DOHH2 (cell line): ENCODE data around the gene SEC61A1.

ENCODE experiments used
- H3F3A ChIP-seq: fragments of 200-600 bp; sonication (generic), shearing (Covaris generic); 2 replicates; pipeline ENCODE4 v1.6.0; 2016; ENCODE audit warnings: antibody characterized with exemption, mild to moderate bottlenecking; ENCODE audit not compliant: control insufficient read depth, insufficient read depth
- H3K27ac ChIP-seq: fragments of 200-600 bp; sonication (generic); 2 replicates; pipeline ENCODE4 v1.5.1; 2014; ENCODE audit warnings: low read depth, mild to moderate bottlenecking, low read length, moderate library complexity
- H3K27me3 ChIP-seq: fragments of 200-600 bp; sonication (generic); 2 replicates; pipeline ENCODE4 v1.6.1; 2014; ENCODE audit warnings: mild to moderate bottlenecking, low read length, mixed read lengths; ENCODE audit not compliant: control insufficient read depth
- H3K36me3 ChIP-seq: fragments of 200-600 bp; sonication (generic); 2 replicates; pipeline ENCODE4 v1.6.1; 2014; ENCODE audit warnings: mild to moderate bottlenecking, low read length, moderate library complexity, mixed read lengths; ENCODE audit not compliant: control insufficient read depth
- H3K4me1 ChIP-seq: fragments of 200-600 bp; sonication (generic); 2 replicates; pipeline ENCODE4 v1.6.1; 2014; ENCODE audit warnings: mild to moderate bottlenecking, low read length, mixed read lengths; ENCODE audit not compliant: control insufficient read depth
- H3K4me2 ChIP-seq: fragments of 200-600 bp; sonication (generic); 2 replicates; pipeline ENCODE4 v1.6.0; 2014; ENCODE audit warnings: mild to moderate bottlenecking, low read length, moderate library complexity
- H3K4me3 ChIP-seq: fragments of 200-600 bp; sonication (generic); 2 replicates; pipeline ENCODE4 v1.5.1; 2014; ENCODE audit warnings: mild to moderate bottlenecking, low read length, mixed read lengths
- H3K79me2 ChIP-seq: fragments of 200-600 bp; sonication (generic); 2 replicates; pipeline ENCODE4 v1.6.1; 2014; ENCODE audit warnings: mild to moderate bottlenecking, low read length, mixed read lengths; ENCODE audit not compliant: control insufficient read depth
- H3K9me2 ChIP-seq: fragments of 200-600 bp; sonication (generic); replicated peaks from 2 replicates; pipeline ENCODE4 v1.6.1; 2014; ENCODE audit warnings: mild to moderate bottlenecking, low read length, mixed read lengths; ENCODE audit not compliant: control insufficient read depth
- H3K9me3 ChIP-seq: fragments of 200-600 bp; sonication (generic); 2 replicates; pipeline ENCODE4 v1.6.1; 2014; ENCODE audit warnings: antibody characterized with exemption, low read length, mixed read lengths; ENCODE audit not compliant: control insufficient read depth, insufficient read depth
- H4K20me1 ChIP-seq: fragments of 200-600 bp; sonication (generic); 2 replicates; pipeline ENCODE4 v1.6.0; 2014; ENCODE audit warnings: low read depth, mild to moderate bottlenecking, antibody characterized with exemption, low read length, moderate library complexity; ENCODE audit not compliant: control insufficient read depth, insufficient read depth
- CTCF ChIP-seq: fragments of 200-600 bp; sonication (generic); IDR thresholded peaks from one replicate; pipeline ENCODE4 v1.5.1; 2014; ENCODE audit warnings: antibody characterized with exemption, mild to moderate bottlenecking, low read depth, low read length; ENCODE audit not compliant: poor library complexity, severe bottlenecking
- EZH2phosphoT487 ChIP-seq: fragments of 200-600 bp; sonication (generic); IDR thresholded peaks from 2 replicates; pipeline ENCODE4 v1.6.1; 2017; ENCODE audit warnings: borderline replicate concordance, mild to moderate bottlenecking, antibody characterized with exemption, low read length, moderate library complexity, mixed read lengths

SEC61A1 gene

DNA sequence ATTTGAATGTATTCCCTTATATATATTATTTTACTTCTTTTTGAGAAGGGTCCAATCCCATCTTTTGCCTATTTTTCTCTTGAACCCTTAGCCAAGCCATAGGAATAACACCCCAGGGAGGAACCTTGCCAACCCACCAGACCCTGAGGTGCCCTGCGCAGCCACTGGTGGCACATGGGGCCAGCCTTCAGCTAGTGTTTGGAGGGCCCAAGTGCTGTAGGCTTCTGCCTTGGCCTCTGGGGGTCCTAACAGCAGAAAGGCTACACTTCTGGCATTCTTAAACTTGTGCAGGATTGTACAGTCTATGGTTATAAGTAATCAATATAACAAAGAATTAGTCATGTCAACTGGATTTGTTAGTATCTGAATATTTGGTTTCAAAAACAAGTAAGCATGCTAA, 36.9 kb downstream of the SEC61A1 start:
- Histone ChIP-seq H3K4me3 (no peak overlapping the region), H3K4me1 (0 out of 2 replicates have a peak, but pooled peaks cover 3% of the 10 kb centered on the region), H3K9me3 (no peaks in the 10 kb centered on the region), H3K4me2 (no peak overlapping the region), H3K27me3 (no peaks in the 10 kb centered on the region), H4K20me1 (no peaks in the 10 kb centered on the region; the same call in 1 of the 2 replicates), H3K9me2 (no peaks in the 10 kb centered on the region), H3K36me3 (peaks cover 75% of the 10 kb centered on the region), H3K27ac (no peak overlapping the region), H3F3A (0 out of 2 replicates have a peak, but pooled peaks cover 3% of the 10 kb centered on the region), H3K79me2 (peaks cover 45% of the 10 kb centered on the region)
- no peak for TF ChIP-seq EZH2phosphoT487
- no peak for TF ChIP-seq CTCF

- H3F3A ChIP-seq: 0 out of 2 replicates have a peak, but pooled peaks cover 3% of the 10 kb centered on the region
- no peaks in the 10 kb centered on the region for H3K27me3 ChIP-seq
- no peak overlapping the region for H3K4me2 ChIP-seq
- TF ChIP-seq EZH2phosphoT487: no peak
- TF ChIP-seq CTCF: no peak
- H3K79me2 ChIP-seq: peaks cover 55% of the 10 kb centered on the region
- no peaks in the 10 kb centered on the region for H3K9me3 ChIP-seq
- H3K4me3 ChIP-seq: no peak overlapping the region
- H4K20me1 ChIP-seq: no peaks in the 10 kb centered on the region; the same call in 1 of the 2 replicates
- H3K4me1 ChIP-seq: peaks cover 20% of the 10 kb centered on the region
- no peak overlapping the region for H3K27ac ChIP-seq
- H3K9me2 ChIP-seq: no peaks in the 10 kb centered on the region
- H3K36me3 ChIP-seq: peaks cover 72% of the 10 kb centered on the region
Measured at GRCh38 chr3:128091586-128091985, 39.3 kb downstream of the SEC61A1 start.

DNA sequence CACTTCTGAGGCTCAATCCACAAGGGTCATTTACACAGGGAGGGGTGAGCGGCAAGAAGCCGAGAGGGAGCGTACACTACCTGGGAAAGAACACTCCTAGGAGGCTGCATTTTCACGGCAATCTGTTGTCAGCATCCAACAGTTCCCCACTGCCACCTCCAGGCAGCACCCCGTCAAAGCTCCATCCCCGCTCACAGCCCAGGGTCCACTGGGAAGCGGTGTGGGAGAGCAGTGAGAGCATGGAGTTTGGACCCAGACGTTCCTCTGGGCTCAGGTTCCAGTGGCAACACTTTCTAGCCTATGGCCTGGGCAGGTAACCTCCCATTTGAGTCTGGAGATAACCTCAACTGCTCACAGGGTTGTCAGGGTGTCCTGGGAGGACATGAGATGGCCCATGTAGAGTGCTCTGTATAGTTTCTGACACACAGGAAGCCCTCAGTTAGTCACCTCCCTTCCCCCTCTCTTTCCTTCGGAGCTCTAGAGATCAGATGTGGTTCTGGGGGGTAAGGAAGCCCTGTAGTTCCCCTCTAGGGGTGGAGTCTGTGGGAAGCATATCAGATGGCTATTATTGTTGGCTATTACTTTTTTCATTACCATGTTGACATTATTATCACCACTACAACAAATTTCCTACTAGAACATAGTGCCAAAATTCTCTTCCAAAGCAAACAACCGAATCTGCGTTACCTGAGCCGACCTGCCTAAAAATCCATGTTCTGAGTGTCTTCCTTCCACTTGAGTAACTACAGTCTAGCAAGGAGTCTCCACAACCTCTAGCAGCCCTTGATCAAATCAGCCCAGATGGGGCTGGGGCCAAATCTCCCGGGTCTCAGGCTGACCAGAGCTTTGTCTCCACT, 42.3 kb downstream of the SEC61A1 start:
- Histone ChIP-seq H3K4me1 (peaks cover 24% of the 10 kb centered on the region), H3K27ac (peak overlapping the region; percentile 71; the same call in 1 of the 2 replicates), H3K4me2 (no peak overlapping the region), H3K36me3 (peaks cover 88% of the 10 kb centered on the region), H3K4me3 (no peak overlapping the region), H3K79me2 (peaks cover 50% of the 10 kb centered on the region), H3K9me2 (no peaks in the 10 kb centered on the region), H3F3A (0 out of 2 replicates have a peak, but pooled peaks cover 3% of the 10 kb centered on the region), H3K9me3 (no peaks in the 10 kb centered on the region), H3K27me3 (no peaks in the 10 kb centered on the region), H4K20me1 (no peaks in the 10 kb centered on the region; the same call in 1 of the 2 replicates)
- no peak for TF ChIP-seq EZH2phosphoT487
- TF ChIP-seq CTCF: no peak
